A549 (cell line): Measurements from ENCODE around the gene UIMC1.

ENCODE experiments used
- JUN ChIP-seq, 2 experiments: fragments of >200 bp; sonication (Bioruptor Twin); formaldehyde crosslinking; IDR thresholded peaks; 2 replicates in 1 of 2; 3 replicates in 1 of 2; pipeline ENCODE4 v1.6.1; 2016 to 2017
- MAZ ChIP-seq: fragments of 150-350 bp; IDR thresholded peaks from 2 replicates; pipeline ENCODE4 v1.6.1; 2014; ENCODE audit warnings: antibody characterized with exemption, low read depth, low read length, borderline replicate concordance
- TF ChIP-seq, protein P1 (sequence below): fragments of >200 bp; sonication (Bioruptor Twin); formaldehyde crosslinking; IDR thresholded peaks from 3 replicates; pipeline ENCODE4 v1.5.1; 2016

DNA sequence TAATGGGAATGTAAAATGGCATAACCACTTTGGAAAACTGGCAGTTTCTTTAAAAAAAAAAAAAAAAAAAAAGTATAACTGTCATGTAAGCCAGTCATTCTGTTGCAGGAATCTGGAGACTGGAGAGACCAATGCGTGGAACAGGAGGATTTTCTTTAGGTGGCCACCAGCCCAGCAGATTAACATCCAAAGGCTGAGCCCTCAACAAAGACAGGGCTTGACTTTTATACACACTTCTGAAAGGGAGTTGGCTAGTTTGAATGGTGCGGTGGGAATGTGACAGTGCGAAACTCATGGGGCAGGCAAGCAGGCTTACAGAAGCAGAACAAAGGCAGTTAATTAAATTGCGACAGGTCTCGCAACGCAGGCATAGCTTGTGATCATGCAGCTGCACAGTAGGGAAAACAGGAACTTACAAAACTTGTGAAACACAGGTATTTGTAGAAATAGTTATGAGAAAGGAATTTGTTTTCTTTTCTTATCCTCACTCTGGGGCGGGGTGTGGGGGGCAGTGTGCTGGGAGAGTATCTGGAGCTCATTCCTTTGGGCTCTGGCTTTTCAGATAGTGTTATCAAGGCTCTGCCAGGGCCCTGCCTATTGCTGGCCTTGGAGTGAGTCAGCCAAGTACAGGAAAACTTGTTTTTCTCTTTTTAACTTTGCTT lies 12.0 kb downstream of the UIMC1 start:
- TF ChIP-seq JUN (IDR thresholded peaks at IDR 0.05) (no peak), MAZ (no peak)
- TF ChIP-seq, protein P1, sequence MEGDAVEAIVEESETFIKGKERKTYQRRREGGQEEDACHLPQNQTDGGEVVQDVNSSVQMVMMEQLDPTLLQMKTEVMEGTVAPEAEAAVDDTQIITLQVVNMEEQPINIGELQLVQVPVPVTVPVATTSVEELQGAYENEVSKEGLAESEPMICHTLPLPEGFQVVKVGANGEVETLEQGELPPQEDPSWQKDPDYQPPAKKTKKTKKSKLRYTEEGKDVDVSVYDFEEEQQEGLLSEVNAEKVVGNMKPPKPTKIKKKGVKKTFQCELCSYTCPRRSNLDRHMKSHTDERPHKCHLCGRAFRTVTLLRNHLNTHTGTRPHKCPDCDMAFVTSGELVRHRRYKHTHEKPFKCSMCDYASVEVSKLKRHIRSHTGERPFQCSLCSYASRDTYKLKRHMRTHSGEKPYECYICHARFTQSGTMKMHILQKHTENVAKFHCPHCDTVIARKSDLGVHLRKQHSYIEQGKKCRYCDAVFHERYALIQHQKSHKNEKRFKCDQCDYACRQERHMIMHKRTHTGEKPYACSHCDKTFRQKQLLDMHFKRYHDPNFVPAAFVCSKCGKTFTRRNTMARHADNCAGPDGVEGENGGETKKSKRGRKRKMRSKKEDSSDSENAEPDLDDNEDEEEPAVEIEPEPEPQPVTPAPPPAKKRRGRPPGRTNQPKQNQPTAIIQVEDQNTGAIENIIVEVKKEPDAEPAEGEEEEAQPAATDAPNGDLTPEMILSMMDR = no peak
